Mononuclear cell (primary cell): ENCODE measurements around the gene DYNLT2. TPM values are rescaled to one million over a fixed set of nuclear protein-coding genes. Genes with fewer than 3 reads are reported as not detected.

Experiments
- H3K27me3 ChIP-seq: 2 replicates; pipeline ENCODE4 v1.6.0; 2011; ENCODE audit warnings: low read length, control low read depth; ENCODE audit not compliant: insufficient read depth
- H3K4me1 ChIP-seq: 2 replicates; pipeline ENCODE4 v1.5.1; 2011; ENCODE audit warnings: mild to moderate bottlenecking, low read length, control low read depth; ENCODE audit not compliant: insufficient read depth
- H3K4me3 ChIP-seq: 2 replicates; pipeline ENCODE4 v1.5.1; 2011; ENCODE audit warnings: mild to moderate bottlenecking, low read length, moderate library complexity
- H3K9me3 ChIP-seq: 2 replicates; pipeline ENCODE4 v1.5.1; 2011; ENCODE audit warnings: low read depth, mild to moderate bottlenecking, control low read depth, low read length
- total RNA-seq: library from RNA; depleted of rRNA; stranded (reverse); fragments of >200 nt; gene quantifications from one replicate; pipeline ENCODE4 v1.2.3, GENCODE V29; 2012

Gene DYNLT2
- total RNA-seq, 1 donor: 7.2 TPM

- no peaks in the 10 kb centered on the region for H3K9me3 ChIP-seq
- peaks cover 12% of the 10 kb centered on the region for H3K27me3 ChIP-seq
- peaks cover 13% of the 10 kb centered on the region for H3K4me1 ChIP-seq
- no peak overlapping the region for H3K4me3 ChIP-seq
Observed at GRCh38 chr6:169788809-169789145, 37.4 kb upstream of the DYNLT2 start.

GRCh38 chr6:169787797-169788196 lies 36.4 kb upstream of the DYNLT2 start:
- Histone ChIP-seq H3K27me3 (peaks cover 12% of the 10 kb centered on the region), H3K4me3 (no peak overlapping the region), H3K4me1 (peaks cover 13% of the 10 kb centered on the region), H3K9me3 (no peaks in the 10 kb centered on the region)

GRCh38 chr6:169786349-169786748 lies 35.0 kb upstream of the DYNLT2 start:
- no peaks in the 10 kb centered on the region for H3K9me3 ChIP-seq
- no peak overlapping the region for H3K4me3 ChIP-seq
- H3K27me3 ChIP-seq: peaks cover 12% of the 10 kb centered on the region
- peaks cover 13% of the 10 kb centered on the region for H3K4me1 ChIP-seq

- no peak overlapping the region for H3K4me3 ChIP-seq
- no peaks in the 10 kb centered on the region for H3K9me3 ChIP-seq
- peaks cover 4% of the 10 kb centered on the region for H3K27me3 ChIP-seq
Observed at GRCh38 chr6:169785566-169785965, 34.2 kb upstream of the DYNLT2 start.

GRCh38 chr6:169784821-169785340 lies 33.5 kb upstream of the DYNLT2 start:
- H3K27me3 ChIP-seq: peaks cover 4% of the 10 kb centered on the region
- H3K4me3 ChIP-seq: no peak overlapping the region
- no peaks in the 10 kb centered on the region for H3K9me3 ChIP-seq
- peaks cover 4% of the 10 kb centered on the region for H3K4me1 ChIP-seq

More at GRCh38 chr6:169785566-169785965, 34.2 kb upstream of the DYNLT2 start:
- H3K4me1 ChIP-seq: peaks cover 10% of the 10 kb centered on the region

- no peaks in the 10 kb centered on the region for H3K27me3 ChIP-seq
- H3K4me3 ChIP-seq: no peak overlapping the region
Observed at GRCh38 chr6:169783971-169784820, 32.8 kb upstream of the DYNLT2 start.

GRCh38 chr6:169783401-169783800 lies 32.0 kb upstream of the DYNLT2 start:
- Histone ChIP-seq H3K9me3 (no peaks in the 10 kb centered on the region), H3K4me1 (no peaks in the 10 kb centered on the region), H3K4me3 (no peak overlapping the region), H3K27me3 (no peaks in the 10 kb centered on the region)

More at GRCh38 chr6:169783971-169784820, 32.8 kb upstream of the DYNLT2 start:
- Histone ChIP-seq H3K9me3 (no peaks in the 10 kb centered on the region), H3K4me1 (no peaks in the 10 kb centered on the region)

GRCh38 chr6:169782966-169783365 lies 31.6 kb upstream of the DYNLT2 start:
- H3K9me3 ChIP-seq: no peaks in the 10 kb centered on the region
- no peak overlapping the region for H3K4me3 ChIP-seq
- H3K27me3 ChIP-seq: no peaks in the 10 kb centered on the region
- no peaks in the 10 kb centered on the region for H3K4me1 ChIP-seq

- Histone ChIP-seq H3K27me3 (no peaks in the 10 kb centered on the region), H3K4me1 (no peaks in the 10 kb centered on the region), H3K4me3 (no peak overlapping the region), H3K9me3 (no peaks in the 10 kb centered on the region)
Observed at GRCh38 chr6:169780571-169781091, 29.3 kb upstream of the DYNLT2 start.

GRCh38 chr6:169779896-169780295 lies 28.5 kb upstream of the DYNLT2 start:
- no peaks in the 10 kb centered on the region for H3K27me3 ChIP-seq
- H3K4me1 ChIP-seq: no peaks in the 10 kb centered on the region

GRCh38 chr6:169779092-169779815 lies 27.9 kb upstream of the DYNLT2 start:
- Histone ChIP-seq H3K4me3 (no peak overlapping the region), H3K4me1 (no peaks in the 10 kb centered on the region)

More at GRCh38 chr6:169779896-169780295, 28.5 kb upstream of the DYNLT2 start:
- no peaks in the 10 kb centered on the region for H3K9me3 ChIP-seq
- no peak overlapping the region for H3K4me3 ChIP-seq

GRCh38 chr6:169778646-169779045 lies 27.3 kb upstream of the DYNLT2 start:
- Histone ChIP-seq H3K27me3 (no peaks in the 10 kb centered on the region), H3K9me3 (no peaks in the 10 kb centered on the region), H3K4me3 (no peak overlapping the region), H3K4me1 (no peaks in the 10 kb centered on the region)

More at GRCh38 chr6:169779092-169779815, 27.9 kb upstream of the DYNLT2 start:
- Histone ChIP-seq H3K27me3 (no peaks in the 10 kb centered on the region), H3K9me3 (no peaks in the 10 kb centered on the region)

- no peaks in the 10 kb centered on the region for H3K9me3 ChIP-seq
- H3K4me1 ChIP-seq: no peaks in the 10 kb centered on the region
- H3K27me3 ChIP-seq: no peaks in the 10 kb centered on the region
- no peak overlapping the region for H3K4me3 ChIP-seq
Observed at GRCh38 chr6:169777896-169778295, 26.5 kb upstream of the DYNLT2 start.

GRCh38 chr6:169776379-169776778 lies 25.0 kb upstream of the DYNLT2 start:
- no peaks in the 10 kb centered on the region for H3K4me1 ChIP-seq
- no peaks in the 10 kb centered on the region for H3K27me3 ChIP-seq
- no peaks in the 10 kb centered on the region for H3K9me3 ChIP-seq
- H3K4me3 ChIP-seq: no peak overlapping the region

- Histone ChIP-seq H3K4me1 (no peaks in the 10 kb centered on the region), H3K27me3 (no peaks in the 10 kb centered on the region), H3K9me3 (no peaks in the 10 kb centered on the region), H3K4me3 (no peak overlapping the region)
Observed at GRCh38 chr6:169775321-169775720, 23.9 kb upstream of the DYNLT2 start.
